GM19023 (cell line): ENCODE data around the gene THTPA.

ENCODE experiments used
- ATAC-seq: cut with Tn5 transposase; IDR thresholded peaks from one replicate; pipeline ENCODE4 v1.9.1; 2021; ENCODE audit warnings: mild to moderate bottlenecking, moderate library complexity; ENCODE audit not compliant: unreplicated experiment

Gene THTPA, protein sequence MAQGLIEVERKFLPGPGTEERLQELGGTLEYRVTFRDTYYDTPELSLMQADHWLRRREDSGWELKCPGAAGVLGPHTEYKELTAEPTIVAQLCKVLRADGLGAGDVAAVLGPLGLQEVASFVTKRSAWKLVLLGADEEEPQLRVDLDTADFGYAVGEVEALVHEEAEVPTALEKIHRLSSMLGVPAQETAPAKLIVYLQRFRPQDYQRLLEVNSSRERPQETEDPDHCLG

DNA sequence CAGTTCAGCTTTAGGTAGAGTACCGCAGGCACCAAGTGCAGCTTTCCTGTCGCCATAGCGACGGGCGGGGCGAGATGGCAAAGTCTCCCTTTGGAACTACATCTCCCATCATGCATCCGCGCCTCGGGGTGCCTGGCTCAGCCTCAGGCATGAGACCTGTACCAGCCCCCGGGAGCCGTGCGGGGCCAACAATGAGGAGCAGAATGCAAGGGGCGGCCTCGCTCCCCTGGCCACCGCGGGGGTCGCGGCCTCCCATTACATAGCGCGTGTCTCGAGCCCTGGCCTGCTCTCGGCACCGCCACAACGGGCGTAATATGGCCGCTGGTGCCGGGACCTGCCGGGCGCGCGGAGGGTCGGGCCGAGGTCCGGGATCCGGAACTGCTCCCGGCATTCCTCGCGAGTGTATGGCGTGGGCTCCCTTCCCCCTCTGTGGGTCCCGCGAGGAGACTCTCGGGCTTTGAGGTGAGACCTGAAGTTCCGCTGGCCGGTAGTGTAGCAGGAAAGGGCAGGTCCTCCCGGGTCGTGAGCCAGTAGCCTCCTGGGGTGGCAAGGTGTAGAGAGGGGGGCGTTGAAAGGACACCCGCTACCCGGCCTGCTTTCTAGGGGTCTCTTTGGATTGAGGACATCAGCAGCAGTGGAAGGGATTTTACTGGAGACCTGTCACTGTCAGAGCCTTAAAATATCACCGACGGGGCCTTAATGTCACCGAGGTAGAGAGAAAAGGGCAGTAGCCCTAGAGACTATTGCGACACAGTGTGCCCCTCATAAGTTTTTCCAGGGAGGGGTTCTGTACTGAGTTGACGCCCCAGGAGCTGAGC is at the start of gene THTPA:
THTPA (plus strand) TSS at position 390 of the 818 bp plus-strand sequence. CDS start 487 bp downstream, outside the sequence.
- ATAC-seq: peak; percentile 83

DNA sequence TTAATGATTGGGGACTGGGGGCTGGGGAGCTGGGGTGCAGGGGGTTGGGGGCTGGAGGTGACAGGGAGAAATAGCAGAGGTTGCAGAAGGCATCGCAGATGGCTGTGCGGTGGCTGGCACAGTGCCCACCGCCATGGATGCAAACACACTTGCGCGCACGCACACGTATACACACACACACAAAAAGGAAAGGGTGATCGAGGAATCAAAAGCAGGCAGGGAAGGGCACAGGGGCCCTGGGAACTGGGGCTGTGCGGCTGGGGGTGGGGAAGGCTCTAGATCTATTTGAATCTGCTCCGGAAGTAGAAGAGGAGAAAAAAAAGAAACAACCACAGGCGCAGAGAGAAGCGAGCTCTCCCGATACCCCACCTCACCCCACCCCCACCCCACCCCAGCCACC is 43.9 kb upstream of the THTPA start:
- ATAC-seq: no peak

DNA sequence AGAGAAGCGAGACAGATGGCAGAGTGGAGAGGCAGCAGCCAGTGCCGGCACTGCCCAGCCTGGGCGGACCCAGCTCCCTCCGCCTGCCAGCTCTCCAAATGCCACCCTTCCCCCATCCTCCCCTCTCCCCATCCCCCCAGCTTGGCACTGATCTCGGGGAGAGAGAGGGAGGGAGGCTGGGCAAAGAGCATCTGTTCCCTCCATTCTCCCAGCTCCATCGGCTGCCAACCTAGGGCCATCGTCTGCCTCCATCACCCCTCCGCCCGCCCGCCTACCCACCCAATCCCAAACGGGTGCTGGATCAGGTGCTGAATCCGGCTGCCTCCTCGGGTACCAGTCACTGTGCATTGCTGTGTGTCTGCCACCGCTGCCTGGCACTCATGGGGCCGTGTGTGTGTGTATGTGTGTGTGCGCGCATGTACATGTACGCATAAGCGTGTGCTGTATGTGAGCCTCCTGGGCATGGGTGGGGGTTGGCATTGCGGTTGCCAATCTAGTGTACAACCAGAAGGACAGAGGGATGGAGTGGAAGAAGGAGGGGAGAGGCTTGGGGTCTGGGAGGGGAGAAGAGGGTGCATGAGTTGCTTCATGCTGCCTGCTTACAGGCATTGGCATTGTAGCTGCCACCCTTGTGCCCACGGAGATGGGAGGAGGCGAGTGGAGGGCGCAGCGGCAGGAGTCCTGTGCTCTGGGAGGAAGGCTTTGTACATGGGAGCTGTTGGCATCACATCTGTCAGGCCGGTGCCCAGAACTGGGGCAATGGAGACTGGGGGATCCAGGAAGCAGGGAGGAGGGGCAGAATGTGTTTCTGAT is 42.9 kb upstream of the THTPA start:
- no peak for ATAC-seq

DNA sequence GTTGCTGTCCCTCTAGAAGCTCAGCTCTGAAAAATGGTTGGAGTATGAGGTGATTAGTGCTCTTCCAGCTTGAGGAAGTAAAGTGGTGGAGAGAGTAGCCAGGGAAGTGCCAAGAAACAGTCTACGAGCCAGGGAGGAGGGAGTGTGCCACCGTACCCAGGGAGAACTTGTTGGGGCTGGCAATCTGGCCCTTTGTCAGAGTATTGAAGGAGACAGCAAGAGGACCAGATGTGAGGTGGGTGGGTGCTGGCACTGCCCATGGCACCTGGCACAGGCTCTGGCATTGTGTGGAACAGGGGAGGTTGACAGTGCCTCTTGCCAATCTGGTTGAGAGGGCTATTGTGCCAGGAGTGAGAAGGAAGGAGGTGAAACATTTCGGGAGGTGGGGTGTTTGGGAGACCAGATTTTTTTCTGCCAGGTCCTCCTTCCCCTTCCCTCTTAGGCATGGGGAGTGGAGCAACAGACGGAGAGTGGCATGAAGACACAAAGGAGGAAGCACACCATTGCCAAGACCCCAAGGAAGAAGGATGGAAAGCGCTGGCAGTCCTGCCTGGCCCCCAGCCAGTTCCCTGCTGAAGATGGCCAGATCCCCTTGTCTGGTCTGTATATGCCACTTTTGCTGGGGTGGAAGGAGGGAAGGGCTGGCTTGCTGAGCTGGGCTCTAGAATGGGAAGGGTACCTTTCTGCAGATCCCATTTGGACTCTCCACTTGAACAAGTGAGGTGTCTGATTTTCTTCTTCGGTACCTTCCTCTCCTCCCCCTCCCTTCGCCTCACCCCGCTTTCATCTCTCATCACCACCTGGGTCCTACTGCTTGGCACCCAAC is 42.0 kb upstream of the THTPA start:
- ATAC-seq: no peak

DNA sequence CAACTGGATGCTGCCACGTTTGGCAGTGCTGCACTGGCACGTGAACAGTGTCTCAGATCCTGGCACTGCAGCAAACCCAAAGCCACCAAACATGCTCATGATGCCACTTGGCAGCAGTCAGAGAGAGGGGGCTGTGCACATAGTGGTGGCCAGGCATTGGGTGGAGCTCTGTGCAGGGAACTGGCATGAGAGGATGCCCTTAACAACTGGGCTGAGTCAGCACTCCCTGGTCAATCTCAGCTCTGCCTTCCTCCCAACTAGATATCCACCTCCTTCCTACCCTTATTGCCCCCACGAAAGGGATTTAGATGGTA is 41.5 kb upstream of the THTPA start:
- no peak for ATAC-seq

DNA sequence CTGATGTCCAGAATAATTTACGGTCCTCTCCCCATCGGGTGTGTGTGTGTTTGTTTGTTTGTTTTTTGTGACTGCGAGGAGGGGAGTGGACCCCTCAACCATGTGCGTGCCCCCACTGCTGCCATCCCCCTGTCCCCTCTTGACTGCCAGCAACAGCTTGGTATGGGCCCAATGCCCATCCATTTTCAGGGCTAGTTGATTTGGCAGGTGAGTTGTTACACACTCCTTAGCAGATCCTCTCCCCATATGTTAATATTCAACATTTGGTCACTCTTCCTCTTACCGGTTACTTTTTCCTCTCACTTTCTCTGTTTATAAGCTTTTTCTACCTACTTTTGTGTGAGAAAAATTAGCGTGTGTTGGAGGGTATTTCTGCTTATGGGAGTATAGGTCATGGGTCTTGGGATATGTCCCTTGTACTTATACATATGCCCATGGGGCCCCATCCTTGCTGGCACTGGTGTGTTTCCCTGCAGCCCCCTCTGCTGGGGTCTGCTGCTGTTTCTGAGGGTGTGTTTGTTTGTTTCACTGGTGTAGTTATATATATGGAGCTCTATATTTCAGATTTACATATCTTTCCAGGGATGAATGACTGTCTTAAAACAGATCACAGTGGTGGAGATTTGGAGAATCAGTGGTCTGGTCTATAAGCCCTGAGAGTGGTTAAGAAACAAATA is 38.3 kb upstream of the THTPA start:
- no peak for ATAC-seq

DNA sequence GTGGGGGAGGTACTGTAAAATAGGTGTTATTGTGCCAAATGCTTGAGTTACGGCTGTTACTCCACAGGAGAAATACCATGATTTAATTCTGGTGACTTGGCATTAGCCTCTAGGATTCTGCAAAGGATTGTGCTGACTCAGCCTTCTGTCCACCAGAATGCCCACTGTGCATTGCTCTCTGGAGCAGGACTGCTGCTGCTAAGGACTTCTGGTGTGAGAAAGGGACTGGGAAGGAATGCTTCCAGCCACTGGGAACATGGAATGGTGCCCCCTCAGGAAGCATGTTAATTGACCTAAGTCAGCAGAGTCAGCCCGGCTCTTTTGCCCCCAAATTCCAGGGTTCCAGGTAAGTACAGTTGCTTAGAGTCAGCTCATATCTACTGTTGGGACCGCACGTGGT is 37.4 kb upstream of the THTPA start:
- no peak for ATAC-seq

DNA sequence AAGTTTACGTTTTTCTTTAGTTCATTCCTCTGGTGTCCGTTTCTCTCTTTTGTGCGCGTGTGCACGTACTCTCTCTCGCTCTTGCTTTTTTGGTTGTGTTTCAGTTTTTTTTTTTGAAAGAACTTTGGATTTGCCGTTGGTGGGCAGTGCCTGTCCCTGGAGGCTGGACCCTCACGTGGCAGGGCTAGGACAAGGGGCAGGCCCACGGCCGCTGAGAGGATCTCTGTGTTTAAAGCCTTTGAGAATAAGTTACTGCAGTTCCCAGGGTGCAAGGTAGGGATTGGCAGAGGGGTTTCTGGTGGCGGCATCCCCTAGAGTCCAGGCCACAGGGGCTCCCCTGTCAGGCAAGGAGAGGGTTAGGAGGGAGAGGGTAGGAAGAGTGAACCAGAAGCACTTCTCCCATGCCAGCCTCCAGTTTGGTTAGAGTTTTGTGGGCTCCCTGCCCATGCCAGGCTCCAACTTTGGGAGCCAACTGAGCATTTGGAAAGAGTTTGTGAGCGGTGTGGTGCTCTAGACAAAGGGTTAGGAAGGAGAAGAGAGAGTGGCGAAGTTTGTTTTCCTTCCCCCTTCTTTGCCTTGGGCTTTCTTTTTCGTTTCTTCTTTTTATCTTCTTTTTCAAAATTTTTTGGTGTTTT is 35.1 kb upstream of the THTPA start:
- no peak for ATAC-seq

DNA sequence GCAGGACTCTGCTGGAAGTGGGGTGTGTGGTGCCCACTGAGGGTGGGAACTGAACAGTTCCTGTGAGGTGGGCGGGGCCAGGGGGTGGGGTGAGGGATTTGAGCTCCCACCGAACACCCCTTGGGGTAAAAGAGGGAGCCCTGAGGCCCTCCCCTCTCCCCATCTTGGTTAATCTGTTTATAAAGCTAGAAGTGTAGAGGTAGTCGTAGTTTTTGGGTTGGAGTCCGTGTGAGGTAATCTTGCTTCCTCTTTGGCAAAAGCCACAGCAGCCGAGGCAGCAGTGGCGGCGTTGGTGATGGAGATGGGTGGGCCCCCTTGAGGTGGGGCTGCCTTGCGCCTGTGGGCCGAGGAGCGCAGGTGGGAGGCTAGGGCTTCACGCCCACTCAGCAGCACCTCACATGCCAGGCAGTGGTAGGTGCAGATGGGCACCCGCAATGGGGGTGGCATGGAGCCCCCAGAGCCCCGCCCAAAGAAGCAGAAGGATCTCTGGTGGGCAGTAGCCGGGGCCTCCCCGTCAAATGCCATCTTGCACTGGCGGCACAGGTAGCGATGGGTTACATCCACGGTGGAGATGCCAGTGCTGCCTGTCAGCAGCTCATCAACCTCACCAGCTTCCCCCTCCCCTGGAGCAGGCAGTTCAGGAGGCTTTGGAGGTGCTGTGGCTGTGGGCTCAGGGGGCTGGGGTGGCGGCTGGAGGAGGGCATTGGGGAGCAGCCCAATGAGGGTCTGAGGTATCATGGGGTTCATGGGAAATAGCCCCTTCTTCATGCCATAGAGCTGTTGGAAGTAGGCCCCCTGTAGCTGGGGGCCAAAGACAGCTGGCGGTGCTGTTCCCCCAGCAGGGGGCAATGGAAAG is 34.1 kb upstream of the THTPA start:
- ATAC-seq: no peak

DNA sequence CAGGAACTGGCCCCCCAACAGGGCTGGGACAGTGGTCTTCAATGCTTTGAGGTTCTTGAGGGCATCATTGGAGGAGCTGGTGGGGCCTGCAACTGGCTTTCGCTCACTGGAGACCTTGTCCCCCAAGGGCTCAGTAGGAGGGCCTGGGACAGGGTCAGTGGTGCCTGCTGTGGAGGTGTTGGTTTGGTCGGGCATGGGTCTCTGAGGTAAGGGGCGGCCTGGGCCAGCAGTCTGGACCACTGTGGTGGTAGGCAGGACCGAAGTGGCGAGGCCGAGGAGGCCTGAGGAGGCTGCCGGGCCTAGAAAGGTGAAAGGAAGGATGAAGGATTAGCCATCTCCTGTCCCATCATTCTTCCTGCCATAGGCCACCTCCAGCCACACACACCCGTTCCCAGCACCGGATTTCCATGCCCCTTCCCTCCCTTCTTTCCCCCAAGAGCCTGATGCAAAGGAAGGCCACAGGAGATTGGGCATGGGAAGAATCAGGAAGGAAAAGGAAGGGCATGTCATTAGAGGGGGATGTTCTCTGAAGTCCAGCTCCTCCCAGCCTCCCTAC is 33.4 kb upstream of the THTPA start:
- no peak for ATAC-seq

DNA sequence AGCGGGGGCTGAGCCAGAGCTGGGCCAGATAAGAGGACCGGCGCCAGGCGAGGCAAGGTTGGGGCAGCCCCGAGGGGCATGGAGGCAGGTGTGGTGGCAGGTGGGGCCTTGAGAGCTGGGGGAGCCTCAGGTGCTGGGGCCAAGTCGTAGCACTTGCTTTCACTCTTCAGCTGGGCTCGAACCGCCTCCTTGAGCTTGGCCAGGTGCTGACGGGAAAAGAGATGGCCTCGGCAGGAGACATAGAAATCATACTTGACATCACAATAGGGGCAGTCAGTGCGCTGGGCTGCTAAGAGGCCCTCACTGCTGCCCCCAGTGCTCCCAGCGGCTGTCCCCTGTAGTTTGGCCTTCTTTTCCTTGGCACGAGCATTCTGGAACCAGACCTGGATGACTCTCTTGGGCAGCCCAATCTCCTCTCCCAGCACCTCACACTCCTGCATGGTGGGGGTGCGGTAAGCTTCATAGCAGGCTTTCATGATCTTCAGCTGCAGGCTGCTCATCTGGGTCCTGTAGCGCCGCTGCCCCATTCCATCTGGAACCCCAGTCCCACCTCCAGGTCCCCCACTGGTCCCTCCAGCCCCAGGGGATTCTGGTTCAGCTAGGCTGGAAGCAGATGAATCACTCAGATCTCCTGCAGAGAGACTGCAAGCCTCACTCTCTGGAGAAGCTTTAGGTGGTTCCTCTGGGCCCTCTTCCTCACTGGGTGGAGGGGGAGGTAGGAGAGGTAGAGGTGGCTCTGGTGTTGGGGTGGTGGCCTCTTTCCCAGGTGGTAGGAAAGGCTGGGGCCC is 32.6 kb upstream of the THTPA start:
- no peak for ATAC-seq

DNA sequence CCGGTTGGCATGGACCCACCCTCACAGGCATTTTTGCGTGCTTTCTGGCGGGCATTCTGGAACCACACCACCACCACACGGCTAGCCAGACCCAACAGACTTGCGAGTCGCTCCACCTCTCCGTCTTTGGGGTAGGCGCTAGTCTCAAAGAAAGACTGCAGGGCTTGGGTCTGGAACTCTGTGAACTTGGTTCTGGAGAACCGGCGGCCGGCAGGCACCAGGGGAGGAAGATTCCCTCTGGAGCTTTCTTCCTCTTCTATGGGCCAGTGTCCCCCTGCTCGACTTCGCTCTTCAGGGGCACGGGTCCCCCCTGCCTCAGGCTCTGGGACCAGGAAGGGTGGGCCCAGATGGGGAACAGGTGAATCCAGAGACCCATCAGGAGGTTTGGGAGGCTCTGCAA is 31.1 kb upstream of the THTPA start:
- no peak for ATAC-seq

DNA sequence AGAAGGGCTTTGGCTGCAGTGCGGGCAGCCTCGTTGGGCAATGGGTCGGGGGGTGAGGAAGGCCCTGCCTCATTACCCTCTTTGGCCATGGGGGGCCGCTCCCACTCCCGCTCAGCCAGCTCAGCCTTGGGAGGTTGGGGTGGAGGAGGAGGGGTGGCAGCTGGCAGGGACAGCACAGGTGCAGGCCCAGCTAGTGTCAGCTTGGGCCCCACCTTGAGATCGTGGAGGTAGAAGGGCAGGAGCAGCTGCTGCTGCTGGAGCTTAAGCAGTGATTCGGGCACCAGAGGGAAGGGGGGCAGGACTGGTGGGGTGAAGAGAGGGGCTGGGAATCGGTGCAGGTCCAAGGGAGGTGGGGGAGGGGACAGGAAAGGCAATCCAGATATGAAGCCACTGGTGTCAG is 30.5 kb upstream of the THTPA start:
- ATAC-seq: no peak

DNA sequence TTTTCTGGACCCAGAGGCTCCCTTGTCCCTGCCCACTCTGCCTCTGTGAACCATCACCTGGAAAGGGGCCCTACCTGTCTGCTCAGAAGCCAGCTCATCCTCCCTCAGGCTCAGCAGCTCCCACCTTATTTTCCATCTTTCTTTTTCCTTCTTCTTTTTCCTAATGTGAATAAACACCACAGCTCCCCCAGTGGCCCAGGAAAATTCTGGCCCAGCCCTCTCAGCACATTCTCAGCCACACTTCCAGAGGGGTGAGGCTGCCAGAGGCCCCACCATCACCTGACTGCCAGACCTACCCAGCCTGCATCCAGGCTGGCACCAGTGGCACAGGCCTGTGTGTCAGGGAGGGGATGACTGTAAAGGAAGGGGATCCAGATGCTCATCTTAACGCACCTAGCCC is 27.5 kb upstream of the THTPA start:
- no peak for ATAC-seq

DNA sequence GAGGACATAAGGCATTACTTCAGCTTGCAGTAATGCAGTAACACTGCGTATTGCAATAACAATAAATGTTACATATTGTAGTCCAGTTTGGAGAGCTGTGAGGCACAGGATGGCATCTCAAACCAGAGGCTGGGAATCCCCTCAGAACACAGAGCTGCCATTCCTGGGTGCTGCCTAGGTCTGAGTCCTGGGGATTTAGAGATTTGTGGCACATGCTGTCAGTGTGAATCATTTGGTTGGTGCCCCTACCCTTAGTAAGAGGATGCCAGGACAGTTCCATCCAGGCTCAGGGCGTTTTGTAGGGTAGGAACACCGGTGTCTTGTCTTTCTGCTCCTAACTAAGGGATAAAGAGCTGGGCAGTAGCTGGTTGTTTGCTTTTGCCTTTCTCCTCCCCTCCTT is 27.1 kb upstream of the THTPA start:
- ATAC-seq: no peak

DNA sequence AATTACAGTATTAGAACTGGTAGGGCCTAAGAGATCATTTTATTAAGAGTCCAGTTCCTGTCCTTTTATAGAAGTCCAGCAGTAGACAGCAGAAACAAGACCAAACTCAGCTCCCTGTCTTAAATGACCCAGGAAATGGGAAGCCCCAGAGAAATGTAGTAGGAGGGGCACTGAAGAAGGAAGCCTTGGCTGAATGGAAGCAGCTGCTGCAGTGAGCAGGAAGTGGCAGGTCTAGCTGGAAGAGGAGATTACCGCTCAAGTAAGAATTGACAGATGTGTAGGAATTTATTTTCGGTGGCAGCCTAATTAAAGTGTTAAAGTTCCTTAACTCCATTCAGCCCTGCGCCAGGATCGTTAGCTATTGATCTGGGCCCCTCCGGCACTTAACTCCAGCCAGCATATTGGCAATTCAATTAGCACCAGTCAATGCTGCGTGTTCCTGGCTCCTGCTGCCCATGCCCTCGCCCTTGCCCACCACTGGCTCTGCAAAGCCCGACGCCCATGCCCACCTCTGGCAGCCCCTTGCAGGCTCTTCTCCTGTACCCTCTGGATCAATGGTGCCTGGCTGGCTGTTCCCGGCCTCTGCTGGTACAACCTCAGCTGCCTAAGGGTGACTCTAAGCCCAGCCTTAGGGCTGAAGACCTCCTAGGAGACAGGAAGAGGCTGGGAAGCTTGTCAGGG is 25.6 kb upstream of the THTPA start:
- ATAC-seq: no peak

DNA sequence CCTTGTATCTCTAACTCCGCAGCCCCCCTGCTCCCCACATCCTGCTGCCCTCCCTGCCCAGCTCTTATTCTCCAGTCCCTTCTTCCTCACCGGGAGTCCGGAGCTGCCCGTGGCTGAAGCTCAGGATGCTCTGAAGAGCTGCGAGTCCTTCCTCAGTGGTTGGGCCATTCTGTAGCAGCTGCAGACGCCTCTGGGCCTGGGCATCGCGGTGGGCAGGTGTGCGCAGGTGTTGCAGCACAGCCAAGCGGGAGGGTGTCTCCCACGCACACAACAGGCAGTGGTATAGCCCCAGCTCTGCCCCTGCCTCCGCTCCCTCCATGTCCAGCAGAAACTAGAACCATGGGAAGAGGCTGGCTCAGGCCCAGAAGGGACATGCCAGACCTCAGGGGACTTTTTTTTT is 24.7 kb upstream of the THTPA start:
- ATAC-seq: no peak
